Measurements from ENCODE around the gene FABP1. TPM values are rescaled to one million over a fixed set of nuclear protein-coding genes. Genes with fewer than 3 reads are reported as not detected.

Gene FABP1
- total and polyA plus RNA-seq, 2 donors from 2014 or later: 1,596 TPM; not detected in 1

- intact Hi-C loops (cut with DNase I): no loop called here
- DNase-seq: no peak
- Histone ChIP-seq H3K4me1 (ENCODE audit: control insufficient read depth in 2 of 3, insufficient read depth in 2 of 3, low read depth in 1 of 3, low read length in 3 of 3) (peaks cover 0 to 3% (median 0%) of the 10 kb centered on the region in 3 donors), H3K27ac (ENCODE audit: low read depth in 2 of 2, low read length in 2 of 2) (peak overlapping the region in 1 of 2 donors; percentile 24), H3K4me3 (ENCODE audit: low read length in 3 of 3) (peak overlapping the region in 1 of 3 donors; percentile 15), H3K9ac (ENCODE audit: low read length in 3 of 3) (no peak overlapping the region), H3K27me3 (ENCODE audit: control insufficient read depth, insufficient read depth, low read length) (no peaks in the 10 kb centered on the region), H3K36me3 (ENCODE audit: control insufficient read depth in 2 of 3, insufficient read depth in 3 of 3, low read length in 3 of 3) (no peaks in the 10 kb centered on the region), H3K9me3 (ENCODE audit: control insufficient read depth in 2 of 3, insufficient read depth in 1 of 3, low read length in 3 of 3) (no peaks in the 10 kb centered on the region)
- no peak for TF ChIP-seq CTCF (IDR thresholded peaks at IDR 0.05; ENCODE audit: borderline replicate concordance, extremely low read depth, insufficient read depth)
- no peak for FAIRE-seq
Observed at GRCh38 chr2:88139804-88140203, 11.9 kb upstream of the FABP1 start.

- Histone ChIP-seq H3K9ac (ENCODE audit: low read length in 3 of 3) (no peak overlapping the region), H3K9me3 (ENCODE audit: control insufficient read depth in 2 of 3, insufficient read depth in 1 of 3, low read length in 3 of 3) (no peaks in the 10 kb centered on the region), H3K4me1 (ENCODE audit: control insufficient read depth in 2 of 3, insufficient read depth in 2 of 3, low read depth in 1 of 3, low read length in 3 of 3) (peaks cover 0 to 3% (median 0%) of the 10 kb centered on the region in 3 donors), H3K27ac (ENCODE audit: low read depth in 2 of 2, low read length in 2 of 2) (no peak overlapping the region), H3K27me3 (ENCODE audit: control insufficient read depth, insufficient read depth, low read length) (no peaks in the 10 kb centered on the region), H3K4me3 (ENCODE audit: low read length in 3 of 3) (no peak overlapping the region), H3K36me3 (ENCODE audit: control insufficient read depth in 2 of 3, insufficient read depth in 3 of 3, low read length in 3 of 3) (no peaks in the 10 kb centered on the region)
- intact Hi-C loops (cut with DNase I): no loop called here
- DNase-seq: peak in 1 of 5 donors; percentile 5
- TF ChIP-seq CTCF (IDR thresholded peaks at IDR 0.05; ENCODE audit: borderline replicate concordance, extremely low read depth, insufficient read depth): no peak
- no peak for FAIRE-seq
Observed at GRCh38 chr2:88139203-88139702, 11.4 kb upstream of the FABP1 start.

GRCh38 chr2:88137833-88138232 is 10.0 kb upstream of the FABP1 start:
- no peak for TF ChIP-seq CTCF (IDR thresholded peaks at IDR 0.05; ENCODE audit: borderline replicate concordance, extremely low read depth, insufficient read depth)
- DNase-seq (no peak), FAIRE-seq (no peak)
- H3K27ac ChIP-seq (ENCODE audit: low read depth in 2 of 2, low read length in 2 of 2): no peak overlapping the region
- peaks cover 0 to 3% (median 0%) of the 10 kb centered on the region in 3 donors for H3K4me1 ChIP-seq (ENCODE audit: control insufficient read depth in 2 of 3, insufficient read depth in 2 of 3, low read depth in 1 of 3, low read length in 3 of 3)
- no peak overlapping the region for H3K9ac ChIP-seq (ENCODE audit: low read length in 3 of 3)
- H3K9me3 ChIP-seq (ENCODE audit: control insufficient read depth in 2 of 3, insufficient read depth in 1 of 3, low read length in 3 of 3): no peaks in the 10 kb centered on the region
- H3K27me3 ChIP-seq (ENCODE audit: control insufficient read depth, insufficient read depth, low read length): no peaks in the 10 kb centered on the region
- no peak overlapping the region for H3K4me3 ChIP-seq (ENCODE audit: low read length in 3 of 3)
- H3K36me3 ChIP-seq (ENCODE audit: control insufficient read depth in 2 of 3, insufficient read depth in 3 of 3, low read length in 3 of 3): no peaks in the 10 kb centered on the region
- intact Hi-C loops (cut with DNase I): no loop called here

- TF ChIP-seq CTCF (IDR thresholded peaks at IDR 0.05; ENCODE audit: borderline replicate concordance, extremely low read depth, insufficient read depth): no peak
- no peak overlapping the region for H3K9ac ChIP-seq (ENCODE audit: low read length in 3 of 3)
- H3K27ac ChIP-seq (ENCODE audit: low read depth in 2 of 2, low read length in 2 of 2): no peak overlapping the region
- H3K36me3 ChIP-seq (ENCODE audit: control insufficient read depth in 2 of 3, insufficient read depth in 3 of 3, low read length in 3 of 3): no peaks in the 10 kb centered on the region
- no peak overlapping the region for H3K4me3 ChIP-seq (ENCODE audit: low read length in 3 of 3)
- H3K9me3 ChIP-seq (ENCODE audit: control insufficient read depth in 2 of 3, insufficient read depth in 1 of 3, low read length in 3 of 3): no peaks in the 10 kb centered on the region
- no peaks in the 10 kb centered on the region for H3K27me3 ChIP-seq (ENCODE audit: control insufficient read depth, insufficient read depth, low read length)
- peaks cover 0 to 3% (median 0%) of the 10 kb centered on the region in 3 donors for H3K4me1 ChIP-seq (ENCODE audit: control insufficient read depth in 2 of 3, insufficient read depth in 2 of 3, low read depth in 1 of 3, low read length in 3 of 3)
- FAIRE-seq (no peak), DNase-seq (no peak)
- intact Hi-C loops (cut with DNase I): no loop called here
Observed at GRCh38 chr2:88136817-88137216, 9.0 kb upstream of the FABP1 start.

Data from kidney (tissue), 14 donors.